Iris pigment epithelial cell (primary cell): ENCODE results near the gene TRMT10B.
"Not testable (repeated sequence)": the region's sequence is repeated elsewhere in the genome, so short reads cannot be mapped to it uniquely, and the experiment has no call there.

Experiments
- DNase-seq: peaks from one replicate; pipeline ENCODE4 v3.0.0-alpha.2; 2011; ENCODE audit warnings: low read depth

The TRMT10B gene

GRCh38 chr9:37751186-37751585, 2.4 kb upstream of the TRMT10B start:
- DNase-seq = no peak

GRCh38 chr9:37751704-37752103, 1.9 kb upstream of the TRMT10B start:
- not testable (repeated sequence) for DNase-seq

- not testable (repeated sequence) for DNase-seq
Measured at GRCh38 chr9:37752112-37752511, 1.5 kb upstream of the TRMT10B start.

- DNase-seq = no peak
Measured at GRCh38 chr9:37752642-37753488, 740 bp upstream of the TRMT10B start.

GRCh38 chr9:37758747-37759146, 5.1 kb downstream of the TRMT10B start:
- no peak for DNase-seq

GRCh38 chr9:37760416-37761161, 7.0 kb downstream of the TRMT10B start:
- DNase-seq = peak; percentile 89

- peak; percentile 88 for DNase-seq
Measured at GRCh38 chr9:37761511-37761910, 7.9 kb downstream of the TRMT10B start.

- DNase-seq = not testable (repeated sequence)
Measured at GRCh38 chr9:37765263-37765662, 11.7 kb downstream of the TRMT10B start.

- no peak for DNase-seq
Measured at GRCh38 chr9:37769306-37769705, 15.7 kb downstream of the TRMT10B start.

GRCh38 chr9:37769995-37770394, 16.4 kb downstream of the TRMT10B start:
- no peak for DNase-seq

GRCh38 chr9:37775216-37775919, 21.8 kb downstream of the TRMT10B start:
- peak; percentile 33 for DNase-seq

GRCh38 chr9:37776328-37776727, 22.7 kb downstream of the TRMT10B start:
- DNase-seq = peak; percentile 64

GRCh38 chr9:37778534-37778933, 24.9 kb downstream of the TRMT10B start:
- DNase-seq = no peak

GRCh38 chr9:37784291-37784615, 30.6 kb downstream of the TRMT10B start:
- DNase-seq = peak; percentile 42

GRCh38 chr9:37784616-37785483, 31.2 kb downstream of the TRMT10B start, which contains the start of gene EXOSC3:
TSS of gene EXOSC3 (minus strand) at chr9:37785064. CDS start at chr9:37785044, 20 bp downstream.
- DNase-seq = peak; percentile 91

- DNase-seq = no peak
Measured at GRCh38 chr9:37787059-37787458, 33.5 kb downstream of the TRMT10B start.

GRCh38 chr9:37788332-37788731, 34.7 kb downstream of the TRMT10B start:
- no peak for DNase-seq

GRCh38 chr9:37790096-37790495, 36.5 kb downstream of the TRMT10B start:
- DNase-seq = no peak

GRCh38 chr9:37792122-37792521, 38.5 kb downstream of the TRMT10B start:
- no peak for DNase-seq

- DNase-seq = no peak
Measured at GRCh38 chr9:37796232-37796631, 42.6 kb downstream of the TRMT10B start.

GRCh38 chr9:37798677-37799076, 45.1 kb downstream of the TRMT10B start:
- DNase-seq = no peak
